Endothelial cell of umbilical vein (primary cell): ENCODE measurements around the gene NUP214.

Experiments used
- POLR2A ChIP-seq: IDR thresholded peaks from 2 replicates; pipeline ENCODE4 v1.6.1; 2012; ENCODE audit warnings: low read depth, mild to moderate bottlenecking, control low read depth, low read length
- POLR2AphosphoS5 ChIP-seq: IDR thresholded peaks from 2 replicates; pipeline ENCODE4 v1.6.1; 2012; ENCODE audit warnings: low read depth, mild to moderate bottlenecking, control low read depth, low read length, moderate library complexity; ENCODE audit not compliant: insufficient read depth

GRCh38 chr9:131167936-131168335, 42.5 kb downstream of the NUP214 start:
- no peak for TF ChIP-seq POLR2A
- no peak for TF ChIP-seq POLR2AphosphoS5
